PFSK-1 (cell line): ENCODE results near the gene MEIS3.

Source experiments
- FOXP2 ChIP-seq: optimal IDR thresholded peaks from 2 replicates; pipeline ENCODE3; 2011; ENCODE audit warnings: borderline replicate concordance, control low read depth, inconsistent platforms; ENCODE audit not compliant: insufficient read depth; ENCODE audit errors: extremely low read length, extremely low read depth
- POLR2AphosphoS5 ChIP-seq: IDR thresholded peaks from 2 replicates; pipeline ENCODE4 v1.6.1; 2012; ENCODE audit warnings: low read depth, mild to moderate bottlenecking, control low read depth, low read length, moderate library complexity
- SIN3A ChIP-seq: IDR thresholded peaks from 2 replicates; pipeline ENCODE4 v1.6.1; 2012; ENCODE audit warnings: mild to moderate bottlenecking, low read length, moderate library complexity, borderline replicate concordance; ENCODE audit not compliant: insufficient read depth
- TF ChIP-seq, protein P1 (sequence below), 2 experiments: IDR thresholded peaks; 2 replicates each; pipeline versions ENCODE4 v1.6.1 to v1.8.0; 2011 to 2012; ENCODE audit warnings: low read depth in 2 of 2, low read length in 2 of 2, control low read depth in 1 of 2, inconsistent platforms in 1 of 2, mild to moderate bottlenecking in 1 of 2, moderate library complexity in 1 of 2; ENCODE audit not compliant: insufficient read depth in 1 of 2

DNA sequence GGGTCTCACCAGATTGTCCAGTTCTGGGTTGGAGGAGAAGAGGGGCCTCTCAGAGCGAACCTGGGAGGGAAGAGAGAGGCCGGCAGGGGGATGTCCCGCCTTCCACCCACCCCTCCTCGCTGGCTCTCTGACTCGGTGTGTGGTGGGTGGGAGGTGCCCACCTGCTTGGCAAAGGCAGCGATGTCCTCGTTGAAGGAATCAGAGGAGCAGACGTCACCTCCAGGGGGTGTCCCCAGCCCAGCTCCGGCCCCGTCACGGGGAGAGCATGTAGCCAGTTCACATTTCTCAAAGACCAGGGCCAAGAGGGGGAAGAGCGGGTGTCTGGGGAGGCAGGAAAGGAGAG is 2.7 kb downstream of the MEIS3 start:
- TF ChIP-seq POLR2AphosphoS5, result no peak
- TF ChIP-seq FOXP2, result no peak
- TF ChIP-seq SIN3A, result no peak
- TF ChIP-seq, protein P1, sequence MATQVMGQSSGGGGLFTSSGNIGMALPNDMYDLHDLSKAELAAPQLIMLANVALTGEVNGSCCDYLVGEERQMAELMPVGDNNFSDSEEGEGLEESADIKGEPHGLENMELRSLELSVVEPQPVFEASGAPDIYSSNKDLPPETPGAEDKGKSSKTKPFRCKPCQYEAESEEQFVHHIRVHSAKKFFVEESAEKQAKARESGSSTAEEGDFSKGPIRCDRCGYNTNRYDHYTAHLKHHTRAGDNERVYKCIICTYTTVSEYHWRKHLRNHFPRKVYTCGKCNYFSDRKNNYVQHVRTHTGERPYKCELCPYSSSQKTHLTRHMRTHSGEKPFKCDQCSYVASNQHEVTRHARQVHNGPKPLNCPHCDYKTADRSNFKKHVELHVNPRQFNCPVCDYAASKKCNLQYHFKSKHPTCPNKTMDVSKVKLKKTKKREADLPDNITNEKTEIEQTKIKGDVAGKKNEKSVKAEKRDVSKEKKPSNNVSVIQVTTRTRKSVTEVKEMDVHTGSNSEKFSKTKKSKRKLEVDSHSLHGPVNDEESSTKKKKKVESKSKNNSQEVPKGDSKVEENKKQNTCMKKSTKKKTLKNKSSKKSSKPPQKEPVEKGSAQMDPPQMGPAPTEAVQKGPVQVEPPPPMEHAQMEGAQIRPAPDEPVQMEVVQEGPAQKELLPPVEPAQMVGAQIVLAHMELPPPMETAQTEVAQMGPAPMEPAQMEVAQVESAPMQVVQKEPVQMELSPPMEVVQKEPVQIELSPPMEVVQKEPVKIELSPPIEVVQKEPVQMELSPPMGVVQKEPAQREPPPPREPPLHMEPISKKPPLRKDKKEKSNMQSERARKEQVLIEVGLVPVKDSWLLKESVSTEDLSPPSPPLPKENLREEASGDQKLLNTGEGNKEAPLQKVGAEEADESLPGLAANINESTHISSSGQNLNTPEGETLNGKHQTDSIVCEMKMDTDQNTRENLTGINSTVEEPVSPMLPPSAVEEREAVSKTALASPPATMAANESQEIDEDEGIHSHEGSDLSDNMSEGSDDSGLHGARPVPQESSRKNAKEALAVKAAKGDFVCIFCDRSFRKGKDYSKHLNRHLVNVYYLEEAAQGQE (IDR thresholded peaks at IDR 0.05; ENCODE audit: insufficient read depth in 1 of 2, low read depth in 2 of 2, low read length in 2 of 2), result no peak
